Ishikawa (cell line): ENCODE measurements around the gene SNRPB.
A peak's percentile ranks its signal among the peaks of the same experiment; 100 is the strongest.

Experiments
- CEBPB ChIP-seq: IDR thresholded peaks from 2 replicates; pipeline ENCODE4 v1.6.1; 2012
- CREB1 ChIP-seq: IDR thresholded peaks from 2 replicates; pipeline ENCODE4 v1.6.1; 2012; ENCODE audit warnings: low read depth
- EGR1 ChIP-seq: IDR thresholded peaks from 2 replicates; pipeline ENCODE4 v1.6.1; 2012
- EP300 ChIP-seq: IDR thresholded peaks from 2 replicates; pipeline ENCODE4 v1.6.1; 2012; ENCODE audit warnings: borderline replicate concordance
- FOXM1 ChIP-seq: IDR thresholded peaks from 2 replicates; pipeline ENCODE4 v1.6.1; 2012; ENCODE audit warnings: low read depth, borderline replicate concordance
- MAX ChIP-seq: IDR thresholded peaks from 2 replicates; pipeline ENCODE4 v1.6.1; 2012
- NFIC ChIP-seq: IDR thresholded peaks from 2 replicates; pipeline ENCODE4 v1.6.1; 2012
- RAD21 ChIP-seq: IDR thresholded peaks from 2 replicates; pipeline ENCODE4 v1.6.1; 2012; ENCODE audit warnings: low read depth
- REST ChIP-seq: IDR thresholded peaks from 2 replicates; pipeline ENCODE4 v1.6.1; 2012; ENCODE audit warnings: low read depth, mild to moderate bottlenecking
- TAF1 ChIP-seq: IDR thresholded peaks from 2 replicates; pipeline ENCODE4 v1.6.1; 2012; ENCODE audit warnings: low read depth, mild to moderate bottlenecking
- TCF12 ChIP-seq: IDR thresholded peaks from 2 replicates; pipeline ENCODE4 v1.6.1; 2012; ENCODE audit warnings: low read depth
- TEAD4 ChIP-seq: IDR thresholded peaks from 2 replicates; pipeline ENCODE4 v1.6.1; 2012
- USF1 ChIP-seq: IDR thresholded peaks from 2 replicates; pipeline ENCODE4 v1.6.1; 2012
- YY1 ChIP-seq: IDR thresholded peaks from 2 replicates; pipeline ENCODE4 v1.6.1; 2012; ENCODE audit warnings: low read depth
- ZBTB7A ChIP-seq: IDR thresholded peaks from 2 replicates; pipeline ENCODE4 v1.6.1; 2012; ENCODE audit warnings: low read depth

The SNRPB gene

GRCh38 chr20:2431185-2431584 is 39.4 kb downstream of the SNRPB start:
- no peak for TF ChIP-seq YY1
- no peak for TF ChIP-seq CREB1
- no peak for TF ChIP-seq TAF1
- no peak for TF ChIP-seq ZBTB7A
- TF ChIP-seq EP300 = no peak
- TF ChIP-seq REST = no peak

- TF ChIP-seq EP300 (no peak), TAF1 (no peak), ZBTB7A (no peak), CREB1 (no peak), EGR1 (no peak), CEBPB (no peak), USF1 (no peak), TEAD4 (no peak), NFIC (no peak), REST (no peak), MAX (no peak), FOXM1 (no peak), RAD21 (no peak), YY1 (no peak), TCF12 (no peak)
Observed at GRCh38 chr20:2430538-2430937, 40.1 kb downstream of the SNRPB start.

GRCh38 chr20:2429051-2429450 is 41.5 kb downstream of the SNRPB start:
- TF ChIP-seq EGR1 = no peak
- TF ChIP-seq YY1 = no peak
- TF ChIP-seq TCF12 = no peak
- TF ChIP-seq FOXM1 = no peak
- no peak for TF ChIP-seq RAD21
- no peak for TF ChIP-seq CEBPB
- TF ChIP-seq REST = no peak
- TF ChIP-seq NFIC = no peak
- TF ChIP-seq USF1 = no peak
- no peak for TF ChIP-seq CREB1
- no peak for TF ChIP-seq TAF1
- TF ChIP-seq EP300 = no peak
- TF ChIP-seq ZBTB7A = no peak
- no peak for TF ChIP-seq TEAD4

GRCh38 chr20:2421247-2421646 is 49.3 kb downstream of the SNRPB start:
- TF ChIP-seq TEAD4 (no peak), MAX (no peak), RAD21 (peak; percentile 28; the same call in 1 of the 2 replicates), CREB1 (no peak)

- TF ChIP-seq FOXM1 (no peak), RAD21 (no peak), TCF12 (no peak), YY1 (no peak), TEAD4 (no peak), CREB1 (no peak), MAX (no peak)
Observed at GRCh38 chr20:2420510-2420909, 50.1 kb downstream of the SNRPB start.
